ENCODE measurements around the gene PSMB7.

The PSMB7 gene

GRCh38 chr9:124377551-124378406 is 37.5 kb downstream of the PSMB7 start:
- no peak for DNase-seq

GRCh38 chr9:124376329-124376728 is 38.9 kb downstream of the PSMB7 start:
- DNase-seq: no peak

- DNase-seq: no peak
These were observed 39.5 kb downstream of the PSMB7 start for GRCh38 chr9:124375726-124376125.

GRCh38 chr9:124373851-124374250 is 41.4 kb downstream of the PSMB7 start:
- no peak for DNase-seq

- DNase-seq: no peak
These were observed 41.9 kb downstream of the PSMB7 start for GRCh38 chr9:124373386-124373785.

- no peak for DNase-seq
These were observed 43.2 kb downstream of the PSMB7 start for GRCh38 chr9:124372038-124372437.

- DNase-seq: no peak
These were observed 44.2 kb downstream of the PSMB7 start for GRCh38 chr9:124370896-124371582.

GRCh38 chr9:124369231-124369797 is 45.9 kb downstream of the PSMB7 start:
- DNase-seq: no peak

GRCh38 chr9:124368692-124369091 is 46.5 kb downstream of the PSMB7 start:
- no peak for DNase-seq

- no peak for DNase-seq
These were observed 48.6 kb downstream of the PSMB7 start for GRCh38 chr9:124366476-124367220.

GRCh38 chr9:124365036-124365435 is 50.2 kb downstream of the PSMB7 start:
- no peak for DNase-seq

GRCh38 chr9:124364141-124364540 is 51.1 kb downstream of the PSMB7 start:
- no peak for DNase-seq

GRCh38 chr9:124363326-124364096 is 51.7 kb downstream of the PSMB7 start:
- DNase-seq: no peak

- DNase-seq: no peak
These were observed 54.1 kb downstream of the PSMB7 start for GRCh38 chr9:124361128-124361527.

- DNase-seq: no peak
These were observed 55.2 kb downstream of the PSMB7 start for GRCh38 chr9:124359855-124360678.

GRCh38 chr9:124359426-124359825 is 55.8 kb downstream of the PSMB7 start:
- DNase-seq: no peak

- no peak for DNase-seq
These were observed 56.6 kb downstream of the PSMB7 start for GRCh38 chr9:124358631-124359030.

GRCh38 chr9:124357721-124358361 is 57.4 kb downstream of the PSMB7 start:
- DNase-seq: no peak

GRCh38 chr9:124356745-124357390 is 58.4 kb downstream of the PSMB7 start:
- DNase-seq: no peak

Data from activated CD4-positive, alpha-beta T cell treated with anti-CD3 and anti-CD28 coated beads, Interleukin-2, Interleukin-6, amounts not matched to agents 100 ng/mL and 50 ng/mL, durations not matched to agents 16 hours and 8 hours (primary cell).